H54 (cell line): ENCODE results near the gene NDUFAF2.
A peak's percentile ranks its signal among the peaks of the same experiment; 100 is the strongest.

Source experiments
- DNase-seq: peaks from one replicate; pipeline ENCODE4 v3.0.0; 2011; ENCODE audit warnings: low spot score, mixed read lengths; ENCODE audit not compliant: insufficient read length
- FAIRE-seq: peaks from 3 replicates; lab custom pipeline; 2011; peaks lifted over from hg19 to GRCh38; lab: Jason Lieb, UNC
- POLR2A ChIP-seq: IDR thresholded peaks from 2 replicates; pipeline ENCODE4 v1.6.1; 2011; ENCODE audit warnings: low read depth, mild to moderate bottlenecking, low read length

NDUFAF2 gene

DNA sequence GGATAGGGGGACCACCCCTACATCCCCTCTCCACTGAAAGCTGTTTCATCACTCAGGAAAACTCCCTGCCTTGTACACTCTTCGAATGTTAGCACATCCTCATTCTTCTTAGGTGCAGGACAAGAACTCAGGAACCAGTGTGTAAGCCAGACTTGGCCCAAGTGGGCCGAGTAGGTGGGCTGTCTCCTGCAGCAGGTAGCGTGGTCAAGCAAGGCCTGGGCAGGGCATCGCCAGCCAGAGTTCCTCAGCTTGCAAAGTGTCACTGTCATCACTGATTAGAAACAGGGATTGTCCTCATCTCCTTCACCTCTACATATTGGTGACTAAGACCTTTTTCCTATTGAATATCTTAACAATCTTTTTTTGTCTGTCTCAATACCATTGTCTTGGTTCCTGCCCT, 194.9 kb downstream of the NDUFAF2 start:
- FAIRE-seq = no peak
- no peak for TF ChIP-seq POLR2A
- DNase-seq = no peak

DNA sequence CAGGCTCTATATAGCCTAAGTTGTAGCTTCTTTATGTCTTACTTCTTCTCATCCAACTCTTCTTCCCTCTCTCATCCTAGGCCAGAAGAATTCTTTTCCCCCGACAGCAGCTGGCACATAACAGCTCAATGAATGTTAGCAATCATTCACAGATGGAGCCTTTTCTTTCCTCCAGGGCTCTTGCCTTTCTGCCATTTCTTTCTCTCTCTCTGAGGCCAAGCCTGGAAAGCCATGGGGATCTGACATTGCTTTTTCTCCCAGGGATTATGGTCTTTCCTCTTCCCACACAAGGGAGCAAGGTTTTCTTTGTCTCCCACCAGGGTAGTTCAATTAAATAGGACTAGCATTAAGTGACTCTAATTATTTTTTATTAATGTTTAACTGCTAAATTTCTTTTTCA, 196.8 kb downstream of the NDUFAF2 start:
- FAIRE-seq (no peak), DNase-seq (no peak)
- TF ChIP-seq POLR2A = no peak

DNA sequence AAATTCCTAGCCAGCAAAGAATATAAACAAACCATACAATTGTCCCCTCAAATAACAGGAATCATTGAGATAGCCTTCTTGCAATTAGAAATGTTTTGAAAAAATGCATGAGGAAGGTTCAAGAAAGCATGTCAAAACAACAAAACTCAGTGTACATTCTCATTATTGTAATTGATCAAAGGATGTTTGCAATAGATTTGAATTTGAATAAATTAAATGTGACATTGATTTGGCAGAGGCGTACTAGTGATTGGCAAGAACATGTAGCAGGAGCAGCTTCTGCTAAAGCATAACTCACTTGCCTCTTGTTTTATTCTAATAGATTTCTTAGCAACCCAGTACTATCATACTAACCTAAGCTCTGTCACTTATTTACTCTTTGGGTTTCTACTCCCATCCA, 197.4 kb downstream of the NDUFAF2 start:
- TF ChIP-seq POLR2A = no peak
- no peak for DNase-seq
- no peak for FAIRE-seq

DNA sequence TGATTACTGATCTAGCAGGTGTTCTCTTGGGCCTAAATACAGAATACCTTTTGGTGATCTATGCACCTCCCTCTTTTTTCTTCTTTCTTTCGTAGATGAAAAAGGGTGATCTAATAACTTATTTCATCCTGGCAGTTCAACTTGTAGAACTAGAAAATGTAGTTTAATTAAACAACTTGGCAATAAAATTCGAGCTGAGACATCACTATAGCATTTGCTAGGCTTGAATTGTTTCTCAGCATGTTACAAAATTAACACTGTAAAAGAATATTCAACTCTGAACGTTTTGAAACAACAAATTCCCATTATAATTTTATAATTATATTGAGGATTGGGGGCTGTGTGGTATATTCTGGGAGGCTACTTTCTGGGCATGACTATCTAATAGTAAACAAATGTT, 197.8 kb downstream of the NDUFAF2 start:
- DNase-seq (no peak), FAIRE-seq (no peak)
- no peak for TF ChIP-seq POLR2A

DNA sequence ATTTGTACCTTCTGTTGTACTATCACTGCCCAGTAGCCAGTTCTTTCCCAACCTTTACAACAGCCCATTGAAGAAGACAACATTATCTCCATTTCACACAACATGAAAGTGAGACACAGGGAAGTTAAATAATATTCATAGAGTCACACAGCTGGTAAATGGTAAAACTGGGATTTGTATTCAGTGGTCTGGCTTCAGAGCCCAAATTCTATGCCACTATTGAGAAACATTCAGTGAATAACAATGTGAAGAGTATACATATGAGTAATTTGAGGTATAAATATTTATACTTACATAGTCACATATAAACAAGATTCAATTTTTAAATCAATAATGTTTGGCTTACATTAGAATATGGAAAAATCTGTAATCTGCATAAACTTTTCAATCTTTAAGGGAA, 203.5 kb downstream of the NDUFAF2 start:
- DNase-seq = no peak
- FAIRE-seq = no peak
- TF ChIP-seq POLR2A = no peak

GRCh38 chr5:61151893-61152292, 206.9 kb downstream of the NDUFAF2 start:
- TF ChIP-seq POLR2A = no peak
- FAIRE-seq = no peak
- DNase-seq = no peak

DNA sequence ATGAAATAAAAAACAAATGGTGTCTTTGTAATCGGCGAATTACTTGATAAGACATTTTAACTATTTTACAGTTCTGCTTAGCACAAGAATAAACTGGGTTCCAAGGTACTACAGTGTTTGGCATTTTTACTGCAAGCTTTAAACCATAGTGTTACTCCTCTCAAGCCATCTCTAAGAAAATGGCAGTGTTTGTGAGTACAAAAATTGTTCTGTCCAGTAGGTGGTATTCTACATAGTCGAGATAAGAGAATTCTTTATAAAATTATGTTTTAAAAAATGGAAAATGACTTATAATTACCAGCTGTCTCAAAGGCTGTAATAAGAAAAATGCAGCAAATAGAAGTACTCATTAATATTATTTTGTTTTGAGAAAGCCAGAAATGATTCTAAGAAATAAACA, 214.1 kb downstream of the NDUFAF2 start:
- no peak for TF ChIP-seq POLR2A
- FAIRE-seq (no peak), DNase-seq (no peak)

- TF ChIP-seq POLR2A = no peak
- DNase-seq (no peak), FAIRE-seq (no peak)
Measured at GRCh38 chr5:61159836-61160235, 214.8 kb downstream of the NDUFAF2 start.

DNA sequence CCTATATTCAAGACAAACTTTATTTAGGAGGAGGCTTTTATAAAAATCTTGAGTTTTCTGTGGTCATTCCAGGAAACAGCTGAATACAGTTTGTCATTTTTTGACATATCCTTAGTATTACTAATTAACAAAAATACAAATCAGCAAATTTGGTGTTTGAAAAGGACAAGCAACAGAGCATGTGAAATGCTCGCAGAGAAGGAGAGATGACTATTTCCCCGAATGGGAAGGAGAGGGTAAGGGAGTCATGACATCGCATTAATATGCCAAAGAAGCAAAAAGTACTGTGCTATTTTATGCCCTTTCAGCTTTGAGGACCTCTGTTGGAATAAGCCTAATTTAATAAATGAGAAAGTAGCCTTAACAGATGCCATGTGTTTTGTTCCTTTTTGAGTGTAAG, 215.5 kb downstream of the NDUFAF2 start:
- no peak for TF ChIP-seq POLR2A
- FAIRE-seq = no peak
- DNase-seq = no peak

DNA sequence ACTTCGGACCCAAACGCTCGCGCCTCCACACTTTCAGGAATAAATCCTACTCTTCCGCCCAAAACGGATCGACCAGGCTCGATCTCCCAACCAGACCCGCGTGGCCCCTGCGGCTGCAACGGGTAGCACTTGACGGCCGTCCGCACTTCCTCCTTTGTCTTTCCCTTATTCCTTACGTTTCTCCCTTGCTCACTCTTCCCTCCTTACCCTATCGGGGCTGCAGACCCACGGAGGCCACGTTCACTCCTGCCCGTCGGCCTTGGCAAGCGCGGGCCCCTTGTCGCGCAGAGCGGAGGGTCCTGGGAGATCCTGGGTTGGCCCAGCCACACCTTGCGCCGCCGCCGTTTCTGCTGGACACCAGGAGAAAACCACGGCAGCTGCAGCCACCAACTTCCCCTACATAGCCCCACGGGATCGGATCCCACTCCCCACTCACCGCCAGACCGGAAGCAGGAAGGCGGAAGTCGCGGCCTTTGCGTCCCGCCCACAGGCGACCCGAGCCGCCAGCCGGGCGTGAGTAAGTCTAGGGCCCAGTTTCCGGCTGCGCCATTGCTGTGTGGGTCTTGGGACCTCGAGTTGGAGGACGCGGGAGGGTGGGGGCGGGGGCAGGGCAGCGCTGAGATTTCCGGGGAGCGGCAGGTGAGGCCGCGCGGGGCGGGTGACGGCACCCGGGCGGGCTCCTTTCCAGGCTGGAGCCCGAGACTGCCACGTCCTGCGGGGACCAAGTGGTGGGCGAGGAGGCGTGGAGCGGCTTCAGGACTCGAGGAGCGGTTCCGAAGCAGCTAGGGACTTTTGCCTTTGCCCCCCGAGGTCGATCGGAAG, 217.2 kb downstream of the NDUFAF2 start, which contains the start of gene SMIM15:
Gene SMIM15 (minus strand): TSS at position 459 of the 822 bp plus-strand sequence. CDS start 2,297 bp downstream, outside the sequence.
- no peak for FAIRE-seq
- peak; percentile 81 for DNase-seq
- peak; percentile 66 for TF ChIP-seq POLR2A

DNA sequence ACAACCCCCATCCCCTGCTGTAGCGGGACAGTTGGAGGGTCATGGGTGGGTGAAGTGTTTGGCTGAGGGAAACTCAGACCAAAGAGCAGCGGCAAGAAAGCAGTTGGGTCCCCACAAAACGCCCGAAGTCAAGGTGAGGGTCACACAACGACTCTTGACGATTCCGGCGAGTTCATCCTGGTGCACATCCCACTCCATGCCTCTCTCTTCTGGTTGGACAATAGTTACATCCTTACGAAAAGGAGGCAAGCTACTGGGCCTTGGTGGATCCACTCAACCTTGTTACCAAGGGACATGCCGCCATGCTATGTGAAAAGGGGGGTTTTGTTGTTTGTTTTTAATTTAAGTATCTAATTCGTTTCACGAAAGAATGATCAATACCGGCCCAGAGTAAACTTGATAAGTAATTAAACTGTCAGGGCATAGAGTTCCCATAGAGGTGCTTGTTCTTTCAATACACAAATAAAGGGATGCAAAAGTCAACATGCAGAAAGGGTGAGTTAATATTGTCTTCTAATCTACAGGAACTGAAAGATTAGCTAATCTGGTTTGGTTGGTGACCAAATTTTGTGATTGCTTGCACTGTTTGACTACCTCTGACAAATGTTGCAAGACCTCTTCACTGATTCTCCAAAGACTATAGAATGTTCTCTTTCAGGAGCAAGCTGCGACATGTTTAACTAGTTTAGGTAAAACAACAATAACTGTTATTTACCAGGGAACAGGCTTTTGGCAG, 218.0 kb downstream of the NDUFAF2 start:
- DNase-seq (peak; percentile 12), FAIRE-seq (no peak)
- TF ChIP-seq POLR2A = no peak

- TF ChIP-seq POLR2A = no peak
- no peak for FAIRE-seq
- no peak for DNase-seq
Measured at GRCh38 chr5:61163905-61164304, 218.9 kb downstream of the NDUFAF2 start.

- DNase-seq = no peak
- FAIRE-seq = no peak
- no peak for TF ChIP-seq POLR2A
Measured at GRCh38 chr5:61167382-61167781, 222.4 kb downstream of the NDUFAF2 start.

GRCh38 chr5:61168951-61169350, 223.9 kb downstream of the NDUFAF2 start:
- no peak for FAIRE-seq
- TF ChIP-seq POLR2A = no peak
- DNase-seq = no peak
